SK-N-SH (cell line): ENCODE measurements around the gene F2R.

ENCODE experiments used
- GABPA ChIP-seq: IDR thresholded peaks from 2 replicates; pipeline ENCODE4 v1.4.0; 2012; ENCODE audit warnings: low read depth, mild to moderate bottlenecking
- NFIC ChIP-seq: IDR thresholded peaks from 2 replicates; pipeline ENCODE4 v1.4.0; 2012; ENCODE audit warnings: borderline replicate concordance
- POLR2AphosphoS5 ChIP-seq: IDR thresholded peaks from 2 replicates; pipeline ENCODE4 v1.6.1; 2012; ENCODE audit warnings: low read depth, low read length
- USF2 ChIP-seq: fragments of 150-350 bp; IDR thresholded peaks from 2 replicates; pipeline ENCODE4 v1.6.1; 2017; ENCODE audit warnings: antibody characterized with exemption, low read length, low read depth, borderline replicate concordance
- YY1 ChIP-seq: IDR thresholded peaks from 2 replicates; pipeline ENCODE4 v1.4.0; 2012; ENCODE audit warnings: low read depth, mild to moderate bottlenecking
- TF ChIP-seq, protein P1 (sequence below): fragments of 200-600 bp; sonication (generic); IDR thresholded peaks from 2 replicates; pipeline ENCODE4 v1.6.1; 2017; ENCODE audit warnings: antibody characterized with exemption, mild to moderate bottlenecking, moderate library complexity

DNA sequence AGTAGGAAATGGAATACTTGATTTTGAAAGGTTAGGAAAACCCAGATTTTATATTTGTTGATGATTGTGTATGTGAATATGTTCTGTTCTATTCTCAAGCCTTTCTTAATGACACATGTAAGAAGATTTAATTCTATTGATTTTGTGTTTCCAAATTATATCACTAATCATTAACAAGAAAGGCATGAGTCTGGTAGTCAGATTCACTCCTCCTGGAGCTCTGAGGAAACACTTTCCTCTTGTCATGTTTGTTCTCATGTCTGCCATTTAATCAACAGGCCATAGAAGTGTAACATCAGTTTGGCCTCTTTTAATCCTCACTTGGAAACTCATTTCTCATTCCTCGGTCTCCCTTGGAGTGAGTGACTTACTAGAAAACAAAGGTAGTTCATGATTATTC, 40.6 kb upstream of the F2R start:
- no peak for TF ChIP-seq USF2
- no peak for TF ChIP-seq POLR2AphosphoS5
- TF ChIP-seq, protein P1, sequence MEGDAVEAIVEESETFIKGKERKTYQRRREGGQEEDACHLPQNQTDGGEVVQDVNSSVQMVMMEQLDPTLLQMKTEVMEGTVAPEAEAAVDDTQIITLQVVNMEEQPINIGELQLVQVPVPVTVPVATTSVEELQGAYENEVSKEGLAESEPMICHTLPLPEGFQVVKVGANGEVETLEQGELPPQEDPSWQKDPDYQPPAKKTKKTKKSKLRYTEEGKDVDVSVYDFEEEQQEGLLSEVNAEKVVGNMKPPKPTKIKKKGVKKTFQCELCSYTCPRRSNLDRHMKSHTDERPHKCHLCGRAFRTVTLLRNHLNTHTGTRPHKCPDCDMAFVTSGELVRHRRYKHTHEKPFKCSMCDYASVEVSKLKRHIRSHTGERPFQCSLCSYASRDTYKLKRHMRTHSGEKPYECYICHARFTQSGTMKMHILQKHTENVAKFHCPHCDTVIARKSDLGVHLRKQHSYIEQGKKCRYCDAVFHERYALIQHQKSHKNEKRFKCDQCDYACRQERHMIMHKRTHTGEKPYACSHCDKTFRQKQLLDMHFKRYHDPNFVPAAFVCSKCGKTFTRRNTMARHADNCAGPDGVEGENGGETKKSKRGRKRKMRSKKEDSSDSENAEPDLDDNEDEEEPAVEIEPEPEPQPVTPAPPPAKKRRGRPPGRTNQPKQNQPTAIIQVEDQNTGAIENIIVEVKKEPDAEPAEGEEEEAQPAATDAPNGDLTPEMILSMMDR = no peak
- no peak for TF ChIP-seq NFIC
- no peak for TF ChIP-seq GABPA
- no peak for TF ChIP-seq YY1
